AG20443 (cell line): ENCODE measurements around the gene DEFB124.

Source experiments
- DNase-seq: peaks from one replicate; pipeline ENCODE4 v3.0.0; 2012; ENCODE audit warnings: low spot score, mixed read lengths

The DEFB124 gene

DNA sequence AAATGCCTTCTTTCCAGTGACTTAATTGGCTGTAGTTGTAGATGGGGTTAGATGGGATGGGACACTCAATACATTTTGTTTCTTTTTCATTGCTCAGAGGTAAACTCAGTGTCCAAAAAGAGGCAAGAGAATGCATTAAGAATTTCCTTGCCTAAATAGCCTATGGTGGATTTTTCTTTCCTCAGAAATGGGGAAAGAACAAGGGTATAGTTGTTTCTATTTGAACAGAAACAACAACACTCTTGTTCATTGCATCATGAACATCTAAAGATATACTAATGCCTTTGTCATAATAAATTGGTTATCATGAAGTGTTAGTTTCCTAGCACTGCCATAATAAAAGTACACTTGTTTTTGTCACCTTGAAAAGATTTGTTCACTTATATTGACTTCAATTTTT, 49.1 kb downstream of the DEFB124 start:
- DNase-seq, result no peak

GRCh38 chr20:31418307-31418706, 56.6 kb downstream of the DEFB124 start:
- no peak for DNase-seq

DNA sequence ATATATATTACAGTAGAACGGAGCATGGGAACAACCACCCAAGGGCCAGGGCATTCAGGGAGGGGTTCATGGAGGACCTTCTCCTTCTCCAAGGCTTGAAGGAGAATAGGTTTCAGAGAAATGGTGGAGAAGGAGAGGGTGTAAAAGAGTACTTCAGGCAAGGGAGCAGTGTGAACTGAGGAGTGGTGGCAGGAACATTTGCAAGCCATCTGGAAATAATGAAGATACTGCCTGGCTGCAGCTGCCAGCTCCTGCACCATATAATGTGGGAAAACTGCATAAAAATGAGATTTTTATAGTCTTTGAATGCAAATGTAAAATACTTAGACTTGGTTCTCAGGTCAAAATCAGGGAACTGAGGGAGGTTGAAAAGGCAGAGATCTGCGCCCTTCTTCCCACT, 59.3 kb downstream of the DEFB124 start:
- DNase-seq, result no peak
